ENCODE data around the gene TNFRSF12A.
"Not testable (repeated sequence)": the region's sequence is repeated elsewhere in the genome, so short reads cannot be mapped to it uniquely, and the experiment has no call there.

Gene TNFRSF12A

DNA sequence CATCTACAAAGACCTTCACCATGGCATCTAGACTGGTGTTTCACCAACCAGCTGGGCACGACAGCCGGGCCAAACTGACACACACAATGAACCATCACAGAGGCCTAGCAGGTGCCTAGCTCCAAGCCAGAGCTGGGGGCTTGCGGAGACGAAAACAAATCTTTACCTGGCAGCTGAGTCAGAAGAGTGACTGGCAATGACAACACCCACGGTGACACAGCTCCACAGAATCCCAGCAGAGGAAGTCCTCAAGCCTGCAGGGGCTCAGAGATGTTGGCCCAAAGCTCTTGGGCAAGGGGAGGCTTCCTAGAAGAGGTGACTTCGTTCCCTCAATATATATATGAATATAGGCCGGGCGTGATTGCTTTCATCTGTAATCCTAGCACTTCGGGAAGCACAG, 31.3 kb downstream of the TNFRSF12A start:
- no peak for DNase-seq

DNA sequence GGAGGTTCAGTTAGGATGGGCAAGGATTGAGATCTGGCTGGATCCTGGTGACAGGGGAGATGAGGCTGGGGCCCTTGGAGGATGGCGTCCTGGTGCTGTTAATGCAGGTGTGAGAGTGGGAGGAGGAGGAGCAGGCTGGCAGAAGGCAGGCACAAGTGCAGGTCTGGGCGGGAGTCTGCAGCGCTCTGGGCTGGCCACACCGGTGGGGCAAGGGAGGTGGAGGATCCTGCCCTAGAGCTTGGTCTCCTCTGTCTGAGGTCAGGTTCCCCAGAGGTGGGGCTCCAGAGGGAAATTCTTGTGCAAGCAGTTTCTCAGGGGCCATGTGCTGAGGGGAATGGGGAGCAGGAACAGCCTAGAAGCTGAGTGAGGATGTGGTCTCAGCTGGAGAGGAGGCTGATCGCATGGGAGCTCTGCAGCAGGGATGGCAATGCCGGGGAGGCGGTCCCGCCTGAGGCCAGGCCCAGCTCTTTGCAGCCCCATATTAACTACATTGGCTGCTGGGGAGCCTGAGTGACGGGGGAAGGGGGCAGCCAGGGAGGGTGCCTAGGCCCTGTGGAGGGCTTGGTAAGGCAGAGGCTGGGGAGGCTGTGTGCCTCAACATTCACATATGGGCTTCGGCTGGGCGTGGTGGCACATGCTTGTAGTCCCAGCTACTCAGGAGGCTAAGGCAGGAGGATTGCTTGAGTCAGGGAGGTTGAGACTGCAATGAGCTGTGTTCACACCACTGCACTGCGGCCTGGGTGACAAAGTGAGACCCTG, 32.6 kb downstream of the TNFRSF12A start:
- DNase-seq: not testable (repeated sequence)

DNA sequence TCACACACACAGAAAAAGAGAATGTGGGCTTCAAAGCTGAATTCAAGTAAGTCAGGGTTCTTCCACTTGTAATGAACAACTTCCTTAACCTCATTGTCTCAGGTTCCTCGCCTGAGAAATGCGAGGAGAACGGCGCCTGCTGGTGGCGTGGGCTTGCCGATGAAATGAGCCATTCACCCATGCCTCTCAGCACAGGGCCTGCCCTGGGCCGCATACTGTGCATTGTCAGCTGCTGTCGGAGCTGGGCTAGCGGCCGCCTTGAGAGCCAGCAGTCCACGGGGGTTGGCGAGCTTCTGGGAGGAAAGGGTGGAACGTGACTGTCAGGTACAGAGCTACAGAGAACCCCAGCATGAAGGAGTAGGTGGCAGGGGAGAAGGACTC, 33.2 kb downstream of the TNFRSF12A start:
- DNase-seq: not testable (repeated sequence)

DNA sequence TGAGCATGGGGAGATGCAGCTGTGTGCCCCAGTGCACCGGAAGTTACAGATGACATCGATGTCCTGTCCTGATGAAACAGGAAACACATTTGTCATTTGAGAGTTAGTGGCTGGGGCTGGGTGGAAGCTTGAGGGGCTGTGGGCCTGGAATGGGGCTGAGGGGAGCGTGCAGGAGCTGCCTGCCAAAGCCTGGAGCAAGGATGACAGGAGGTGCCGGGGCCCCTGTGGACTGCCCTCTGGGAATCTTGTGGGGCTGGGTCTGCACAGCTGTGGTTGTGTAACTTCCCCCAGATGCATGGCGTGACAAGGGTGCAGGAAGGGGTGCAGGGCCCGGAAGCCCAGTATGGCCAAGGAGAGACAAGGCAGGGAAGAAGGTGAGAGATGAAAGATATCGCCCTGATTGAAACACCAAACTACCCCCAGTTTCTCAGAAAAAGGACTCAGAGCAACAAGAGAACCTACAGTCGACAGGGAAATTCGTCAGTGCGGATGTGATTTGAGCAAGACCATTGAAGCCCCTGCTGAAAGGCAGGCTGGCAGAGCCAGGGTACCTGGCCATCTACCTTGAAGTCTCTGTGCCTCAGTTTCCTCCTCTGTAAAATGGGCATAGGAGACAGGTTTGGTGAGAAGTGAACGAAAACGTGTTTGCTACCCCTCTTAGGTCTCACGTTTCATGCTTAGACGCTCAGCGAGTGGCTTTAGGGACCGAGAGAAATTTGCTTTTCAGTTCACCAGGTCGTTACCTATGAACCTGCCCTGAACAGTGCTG, 35.0 kb downstream of the TNFRSF12A start:
- DNase-seq: no peak

DNA sequence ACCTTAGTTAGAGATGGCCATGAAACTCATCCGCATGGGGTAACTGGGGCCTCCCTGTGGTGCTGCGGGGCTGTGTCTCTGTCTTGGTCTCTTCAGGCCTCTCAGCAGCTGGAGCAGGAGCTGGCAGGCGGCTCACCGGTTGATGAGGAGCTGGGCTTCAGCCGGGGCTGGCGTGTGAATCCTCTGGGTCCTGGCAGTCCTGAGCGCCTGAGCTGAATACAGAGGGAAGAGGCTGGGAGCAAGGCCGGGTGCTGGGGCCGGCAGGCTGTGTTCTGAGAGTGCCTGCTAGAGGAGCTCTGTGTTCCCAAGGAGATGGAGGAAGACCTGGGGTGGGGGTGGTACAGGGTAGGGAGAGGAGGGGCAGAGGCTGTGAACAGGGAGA, 35.6 kb downstream of the TNFRSF12A start:
- DNase-seq: not testable (repeated sequence)

DNA sequence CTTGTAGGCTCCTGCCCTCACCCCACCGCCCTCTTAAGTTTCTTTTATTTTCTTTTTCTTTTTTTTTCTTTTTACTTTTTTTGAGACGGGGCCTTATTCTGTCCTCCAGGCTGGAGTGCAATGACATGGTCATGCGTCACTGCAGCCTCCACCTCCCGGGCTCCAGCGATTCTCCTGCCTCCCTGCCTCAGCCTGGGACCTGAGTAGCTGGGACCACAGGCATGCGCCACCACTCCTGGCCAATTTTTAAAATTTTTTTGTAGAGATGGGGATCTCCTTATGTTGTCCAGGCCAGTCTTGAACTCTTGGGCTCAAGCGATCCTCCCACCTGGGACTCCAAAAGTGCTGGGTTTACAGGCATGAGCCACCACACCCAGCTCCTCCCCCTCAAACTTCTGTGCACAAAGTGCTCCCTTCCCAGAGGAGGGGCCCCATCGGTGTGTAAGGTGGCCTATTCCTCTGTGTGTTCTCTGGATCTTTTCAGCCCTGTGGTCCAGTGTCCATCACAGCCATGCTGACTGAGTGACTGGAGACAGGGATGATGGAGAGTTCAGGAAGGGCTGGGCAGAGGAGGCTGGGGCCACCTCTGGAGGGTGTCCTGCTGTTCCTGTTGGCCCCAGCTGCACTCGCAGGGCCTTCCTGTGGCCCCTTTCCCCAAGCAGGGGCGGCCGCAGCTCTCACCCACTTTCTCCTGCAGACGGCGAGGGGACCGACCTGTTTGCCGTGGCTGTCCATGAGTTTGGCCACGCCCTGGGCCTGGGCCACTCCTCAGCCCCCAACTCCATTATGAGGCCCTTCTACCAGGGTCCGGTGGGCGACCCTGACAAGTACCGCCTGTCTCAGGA, 36.4 kb downstream of the TNFRSF12A start:
- DNase-seq: no peak

DNA sequence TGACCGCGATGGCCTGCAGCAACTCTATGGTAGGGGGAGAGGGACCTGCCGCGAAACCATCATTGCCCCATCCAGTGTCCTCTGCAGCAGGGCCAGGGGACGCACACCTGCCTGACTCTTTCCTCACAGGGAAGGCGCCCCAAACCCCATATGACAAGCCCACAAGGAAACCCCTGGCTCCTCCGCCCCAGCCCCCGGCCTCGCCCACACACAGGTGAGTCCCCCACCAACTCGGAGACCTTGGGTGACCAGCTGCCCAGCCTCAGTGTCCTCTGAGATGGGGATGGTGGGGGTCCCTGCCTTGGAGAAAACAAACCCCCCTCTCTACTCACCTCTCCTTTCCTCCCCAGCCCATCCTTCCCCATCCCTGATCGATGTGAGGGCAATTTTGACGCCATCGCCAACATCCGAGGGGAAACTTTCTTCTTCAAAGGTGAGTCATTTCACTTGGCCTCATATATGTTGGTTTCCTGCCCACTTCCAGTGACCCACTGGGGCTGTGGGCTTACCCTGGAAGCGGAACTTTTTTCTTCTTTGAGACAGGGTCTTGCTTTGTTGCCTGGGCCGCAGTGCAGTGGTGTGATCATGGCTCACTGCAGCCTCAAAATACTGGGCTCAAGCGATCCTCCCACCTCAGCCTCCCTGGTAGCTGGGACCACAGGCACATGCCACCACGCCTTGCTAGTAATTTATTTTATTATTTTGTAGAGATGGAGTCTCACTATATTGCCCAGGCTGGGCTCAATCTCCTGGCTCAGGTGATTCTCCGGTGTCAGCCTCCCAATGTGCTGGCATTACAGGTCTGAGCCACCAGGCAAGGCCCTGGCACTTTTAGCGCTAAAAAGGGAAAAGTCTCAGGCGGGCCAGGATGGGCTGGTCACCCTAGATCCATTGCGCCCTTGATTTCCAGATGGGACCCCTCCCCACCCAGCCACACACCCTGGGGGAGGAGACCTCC, 37.3 kb downstream of the TNFRSF12A start:
- DNase-seq: no peak

DNA sequence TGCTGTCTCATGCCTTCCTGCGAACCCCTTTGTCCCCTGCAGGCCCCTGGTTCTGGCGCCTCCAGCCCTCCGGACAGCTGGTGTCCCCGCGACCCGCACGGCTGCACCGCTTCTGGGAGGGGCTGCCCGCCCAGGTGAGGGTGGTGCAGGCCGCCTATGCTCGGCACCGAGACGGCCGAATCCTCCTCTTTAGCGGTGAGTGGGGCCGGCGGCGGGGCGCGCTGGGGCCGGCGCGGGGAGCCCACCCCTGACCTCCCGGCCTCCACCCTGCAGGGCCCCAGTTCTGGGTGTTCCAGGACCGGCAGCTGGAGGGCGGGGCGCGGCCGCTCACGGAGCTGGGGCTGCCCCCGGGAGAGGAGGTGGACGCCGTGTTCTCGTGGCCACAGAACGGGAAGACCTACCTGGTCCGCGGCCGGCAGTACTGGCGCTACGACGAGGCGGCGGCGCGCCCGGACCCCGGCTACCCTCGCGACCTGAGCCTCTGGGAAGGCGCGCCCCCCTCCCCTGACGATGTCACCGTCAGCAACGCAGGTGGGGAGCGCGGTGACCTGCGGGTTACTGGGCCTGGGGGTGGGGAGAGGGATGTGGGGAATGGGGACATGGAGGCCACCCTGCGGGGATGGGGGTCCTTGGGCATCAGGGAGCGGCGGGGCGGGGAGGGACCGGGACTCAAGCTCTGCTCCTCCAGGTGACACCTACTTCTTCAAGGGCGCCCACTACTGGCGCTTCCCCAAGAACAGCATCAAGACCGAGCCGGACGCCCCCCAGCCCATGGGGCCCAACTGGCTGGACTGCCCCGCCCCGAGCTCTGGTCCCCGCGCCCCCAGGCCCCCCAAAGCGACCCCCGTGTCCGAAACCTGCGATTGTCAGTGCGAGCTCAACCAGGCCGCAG, 38.2 kb downstream of the TNFRSF12A start:
- peak; percentile 29 for DNase-seq

DNA sequence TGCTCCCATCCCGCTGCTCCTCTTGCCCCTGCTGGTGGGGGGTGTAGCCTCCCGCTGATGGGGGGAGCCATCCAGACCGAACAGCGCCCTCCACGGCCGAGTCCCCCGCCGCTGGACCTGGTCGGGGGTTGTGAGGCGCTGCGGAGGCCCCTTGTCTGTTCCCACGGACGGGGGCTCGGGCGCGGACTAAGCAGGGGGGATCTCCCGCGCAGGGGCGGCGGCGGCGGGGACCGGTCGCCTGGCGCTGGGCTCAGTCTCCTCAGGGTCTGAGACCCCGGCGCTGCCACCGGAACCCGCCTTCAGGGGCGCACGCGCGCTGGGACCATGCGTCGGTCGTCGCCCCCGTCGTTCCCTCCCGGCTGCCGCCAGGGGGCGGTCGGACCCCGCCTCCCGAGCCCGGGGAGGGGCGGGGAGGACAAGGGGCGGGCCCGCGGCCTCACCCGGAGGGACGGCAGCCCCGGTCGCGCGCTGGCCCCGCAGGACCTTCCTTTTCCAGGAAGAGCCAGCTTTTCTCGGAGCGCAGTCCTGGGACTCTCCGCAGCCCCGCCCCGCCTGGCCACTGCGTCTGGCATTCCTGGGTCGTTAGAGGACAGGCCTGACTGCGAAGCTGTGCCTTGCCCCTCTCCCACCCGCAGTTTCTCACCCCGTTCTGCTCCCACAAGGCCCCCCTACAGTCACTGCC, 39.0 kb downstream of the TNFRSF12A start:
- peak; percentile 87 for DNase-seq

DNA sequence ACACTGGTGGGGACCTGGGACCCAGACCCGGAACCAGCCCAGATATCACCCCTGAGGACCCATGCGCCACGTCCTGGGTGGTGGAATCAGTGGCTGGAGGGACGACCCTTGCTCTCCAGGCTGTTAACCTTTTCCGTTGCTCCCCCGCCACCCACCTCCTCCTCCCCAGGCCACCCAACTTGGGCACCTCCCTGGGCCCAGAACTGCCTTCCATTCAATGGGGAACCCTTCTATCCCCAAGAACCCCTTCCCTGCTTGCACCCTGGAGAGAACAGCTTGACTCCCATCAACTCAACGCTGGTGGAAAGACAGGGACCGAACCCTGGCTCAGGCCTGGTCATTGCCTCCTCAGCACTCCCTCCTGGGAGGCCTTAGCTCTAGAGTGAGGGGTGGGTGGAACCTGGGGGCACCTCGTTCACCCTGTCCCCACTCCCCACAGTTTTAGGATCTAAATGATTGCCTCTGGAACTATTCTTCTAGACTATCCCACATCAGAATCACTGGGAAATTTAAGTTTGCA, 39.6 kb downstream of the TNFRSF12A start:
- no peak for DNase-seq

DNA sequence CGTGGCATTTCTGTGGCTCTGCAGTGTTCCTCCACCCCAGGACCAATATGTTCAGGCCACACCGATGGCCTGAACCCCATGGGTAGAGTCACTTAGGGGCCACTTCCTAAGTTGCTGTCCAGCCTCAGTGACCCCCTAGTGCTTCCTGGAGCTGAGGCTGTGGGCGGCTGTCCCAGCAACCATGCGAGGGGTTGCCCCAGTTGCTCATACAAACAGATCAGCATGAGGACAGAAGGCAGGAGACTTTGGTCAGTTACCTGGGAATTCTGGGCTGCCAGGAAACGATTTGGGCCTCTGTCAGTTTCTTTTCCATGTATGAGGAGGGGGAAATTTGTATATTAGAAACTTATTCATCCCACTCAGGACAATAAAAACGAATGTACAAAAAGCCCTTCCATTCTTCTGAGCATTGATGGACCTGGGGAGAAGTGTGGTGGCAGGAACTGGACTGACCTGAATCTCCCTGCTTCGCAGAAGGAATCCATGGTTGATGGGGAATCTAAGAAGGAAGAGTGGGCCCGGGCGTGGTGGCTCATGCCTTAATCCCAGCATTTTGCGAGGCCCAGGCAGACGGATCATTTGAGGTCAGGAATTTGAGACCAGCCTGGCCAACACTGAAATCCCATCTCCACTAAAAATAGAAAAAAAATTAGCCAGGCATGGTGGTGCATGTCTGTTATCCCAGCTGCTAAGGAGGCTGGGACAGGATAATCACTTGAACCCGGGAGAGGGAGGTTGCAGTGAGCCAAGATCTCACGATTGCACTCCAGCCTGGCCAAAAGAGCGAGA, 40.4 kb downstream of the TNFRSF12A start:
- DNase-seq: no peak

DNA sequence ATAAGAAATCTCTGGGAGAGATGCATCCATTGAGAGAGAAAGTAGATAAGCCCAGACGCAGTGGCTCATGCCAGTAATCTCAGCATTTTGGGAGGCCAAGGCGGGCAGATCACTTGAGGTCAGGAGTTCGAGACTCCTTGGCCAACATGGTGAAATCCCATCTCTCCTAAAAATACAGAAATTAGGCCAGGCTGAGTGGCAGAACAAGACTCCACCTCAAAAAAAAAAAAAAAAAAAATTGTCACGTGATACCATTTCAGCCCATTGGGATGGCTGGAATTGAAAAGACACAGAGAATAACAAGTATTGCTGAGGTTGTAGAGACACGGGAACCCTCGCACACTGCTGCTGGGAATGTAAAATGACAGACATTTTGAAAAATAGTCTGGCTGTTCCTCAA, 42.4 kb downstream of the TNFRSF12A start:
- no peak for DNase-seq

DNA sequence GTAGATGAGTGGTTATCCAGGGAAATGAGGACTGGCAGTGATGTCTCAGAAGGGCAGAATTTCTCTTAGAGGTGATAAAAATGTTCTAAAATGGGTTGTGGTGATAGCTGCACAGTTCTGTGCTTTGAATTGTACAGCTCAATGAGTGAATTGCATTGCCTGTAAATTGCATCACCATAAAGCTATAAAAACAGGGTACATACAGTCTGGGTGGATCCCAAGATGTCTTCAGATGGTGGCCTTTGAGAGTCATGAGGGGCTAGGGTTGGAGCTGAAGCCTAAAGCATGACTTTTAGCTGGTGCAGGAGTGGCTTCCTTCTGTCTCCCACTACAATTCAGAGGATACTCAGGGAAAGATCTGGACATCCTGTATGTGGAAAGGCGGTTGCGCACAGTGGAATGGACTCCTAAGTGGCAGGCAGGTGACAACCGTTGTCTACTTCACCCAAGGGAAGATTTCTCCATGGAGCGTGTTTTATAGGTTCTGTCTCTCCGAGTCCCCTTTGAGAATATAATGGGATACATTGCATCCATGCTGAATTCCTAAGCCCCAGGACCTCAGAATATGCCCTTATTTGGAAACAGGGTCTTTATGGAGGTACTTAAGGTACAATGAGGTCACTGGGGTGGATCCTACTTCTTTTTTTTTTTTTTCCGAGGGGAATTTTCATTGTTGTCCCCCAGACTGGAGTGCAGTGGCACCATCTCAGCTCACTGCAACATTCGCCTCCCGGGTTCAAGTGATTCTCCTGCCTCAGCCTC, 43.6 kb downstream of the TNFRSF12A start:
- DNase-seq: peak; percentile 9

DNA sequence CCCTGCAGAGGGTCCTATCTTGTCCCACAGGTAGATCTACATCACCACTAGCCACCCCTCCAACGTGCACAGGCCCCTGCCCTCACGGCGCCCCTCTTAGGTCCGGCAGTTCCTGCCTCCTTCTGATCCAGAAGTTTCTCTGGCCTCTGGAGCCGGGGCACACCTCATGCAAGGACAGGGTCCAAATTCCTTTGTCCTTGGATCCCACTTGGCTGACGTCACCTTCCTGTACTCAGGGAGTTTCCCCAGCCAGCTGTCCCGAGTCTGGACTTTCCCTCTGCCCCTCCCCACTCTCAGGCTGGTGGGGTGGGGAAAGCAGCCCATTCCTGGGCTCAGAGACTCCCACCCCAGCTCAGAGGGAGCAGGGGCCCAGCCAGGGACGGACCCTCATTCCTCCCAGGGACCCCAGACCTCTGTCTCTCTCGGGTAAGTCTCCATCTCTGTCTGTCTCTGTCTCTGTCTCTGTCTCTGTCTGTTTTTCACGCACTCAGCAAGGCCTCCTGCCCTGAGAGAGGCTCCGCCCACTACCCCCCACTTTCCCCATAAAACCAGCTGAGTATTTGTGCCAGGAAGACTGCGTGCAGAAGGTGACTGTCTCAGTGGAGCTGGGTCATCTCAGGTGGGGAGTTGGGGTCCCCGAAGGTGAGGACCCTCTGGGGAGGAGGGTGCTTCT, 45.0 kb downstream of the TNFRSF12A start, which contains the start of gene IL32:
Gene IL32 (plus strand): TSS at position 572 of the 673 bp plus-strand sequence. CDS start 172 bp downstream, outside the sequence.
- peak; percentile 78 for DNase-seq

DNA sequence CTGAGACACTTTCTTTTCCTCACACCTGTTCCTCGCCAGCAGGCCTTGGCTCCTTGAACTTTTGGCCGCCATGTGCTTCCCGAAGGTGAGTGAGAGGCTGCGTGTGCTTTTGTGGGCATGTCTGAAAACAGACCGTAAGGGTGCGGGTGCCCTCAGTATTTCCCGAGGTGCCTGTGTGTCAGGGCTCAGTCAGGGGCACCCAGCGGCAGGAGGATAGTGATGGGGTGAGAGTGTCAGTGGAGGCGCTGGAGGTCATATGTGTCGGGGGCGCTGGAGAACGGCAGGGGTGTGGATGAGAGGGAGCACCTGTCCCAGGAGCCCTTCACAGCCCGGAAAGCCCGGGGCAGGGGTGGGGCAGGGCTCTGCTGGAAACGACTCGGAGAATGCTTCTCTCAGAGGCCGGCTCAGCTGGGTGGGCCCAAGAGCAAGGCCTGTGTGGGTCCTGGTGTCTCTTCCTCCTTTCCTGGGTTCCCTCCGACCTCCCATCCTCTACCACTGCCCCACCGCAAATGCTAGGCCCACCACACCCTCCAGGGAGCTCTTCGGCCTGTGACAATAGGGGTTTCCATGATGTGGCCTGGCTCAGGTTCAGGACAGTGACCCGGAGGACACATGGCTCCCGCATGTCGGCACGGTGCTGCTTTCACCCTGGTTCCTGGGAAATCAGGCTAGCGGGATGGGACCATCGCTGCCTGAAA, 45.7 kb downstream of the TNFRSF12A start:
- DNase-seq: no peak

DNA sequence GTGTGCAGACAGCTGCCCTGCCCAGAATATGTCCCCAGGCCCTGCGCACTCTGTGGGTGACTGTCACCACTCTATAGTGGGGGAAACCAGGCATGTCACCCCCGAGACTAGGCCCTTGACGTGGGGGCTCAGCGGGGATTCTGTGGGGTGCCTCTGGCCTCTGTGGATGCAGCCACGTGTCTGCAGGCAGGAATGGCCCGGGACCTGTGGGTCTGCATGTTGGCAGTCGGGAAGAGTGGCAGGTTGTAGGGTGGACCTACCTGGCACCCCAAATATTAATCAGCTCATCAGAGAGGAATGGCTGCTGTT, 46.2 kb downstream of the TNFRSF12A start:
- DNase-seq: no peak

DNA sequence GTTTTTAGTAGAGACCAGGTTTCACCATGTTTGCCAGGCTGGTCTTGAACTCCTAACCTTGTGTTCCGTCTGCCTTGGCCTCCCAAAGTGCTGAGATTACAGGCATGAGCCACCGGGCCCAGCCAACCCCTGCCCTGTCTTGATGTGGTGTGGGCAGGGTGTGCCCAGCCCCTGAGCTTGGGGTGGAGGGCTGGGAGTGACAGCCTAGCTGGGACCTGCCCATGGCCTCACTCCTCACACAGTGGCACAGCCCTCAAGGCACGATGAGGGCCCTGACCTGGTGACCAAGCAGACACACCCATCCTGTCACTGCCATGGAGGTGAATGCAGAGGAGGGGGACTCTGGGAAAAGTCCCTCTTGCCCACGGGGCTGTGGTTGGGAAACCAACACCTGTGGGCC, 48.3 kb downstream of the TNFRSF12A start:
- DNase-seq: no peak

All from fibroblast of skin of abdomen (primary cell).